ENCODE measurements around the gene MKLN1. TPM values are rescaled to one million over a fixed set of nuclear protein-coding genes. Genes with fewer than 3 reads are reported as not detected.
"Not testable (repeated sequence)": the region's sequence is repeated elsewhere in the genome, so short reads cannot be mapped to it uniquely, and the experiment has no call there.

The MKLN1 gene
- polyA plus RNA-seq, 12 donors: 20.4 to 43.8 (median 28.4) TPM; not detected in 1

GRCh38 chr7:131385039-131385605 lies 57.4 kb downstream of the MKLN1 start:
- DNase-seq: no peak

- no peak for DNase-seq
Measured at GRCh38 chr7:131388126-131388525, 60.5 kb downstream of the MKLN1 start.

GRCh38 chr7:131390275-131390674 lies 62.6 kb downstream of the MKLN1 start:
- no peak for DNase-seq

GRCh38 chr7:131391145-131391544 lies 63.5 kb downstream of the MKLN1 start:
- DNase-seq: no peak

GRCh38 chr7:131400681-131401176 lies 73.1 kb downstream of the MKLN1 start:
- no peak for DNase-seq

GRCh38 chr7:131401194-131401593 lies 73.5 kb downstream of the MKLN1 start:
- no peak for DNase-seq

- DNase-seq: no peak
Measured at GRCh38 chr7:131403322-131403721, 75.6 kb downstream of the MKLN1 start.

- no peak for DNase-seq
Measured at GRCh38 chr7:131404226-131404911, 76.7 kb downstream of the MKLN1 start.

GRCh38 chr7:131409129-131409766 lies 81.6 kb downstream of the MKLN1 start:
- no peak for DNase-seq

- no peak for DNase-seq
Measured at GRCh38 chr7:131412031-131412430, 84.4 kb downstream of the MKLN1 start.

- DNase-seq: no peak
Measured at GRCh38 chr7:131413711-131414110, 86.0 kb downstream of the MKLN1 start.

GRCh38 chr7:131424219-131424822 lies 96.6 kb downstream of the MKLN1 start:
- peak; percentile 27 for DNase-seq

GRCh38 chr7:131425992-131426391 lies 98.3 kb downstream of the MKLN1 start:
- no peak for DNase-seq

- not testable (repeated sequence) for DNase-seq
Measured at GRCh38 chr7:131430826-131431225, 103.2 kb downstream of the MKLN1 start.

- no peak for DNase-seq
Measured at GRCh38 chr7:131431289-131431688, 103.6 kb downstream of the MKLN1 start.

- no peak for DNase-seq
Measured at GRCh38 chr7:131431756-131432155, 104.1 kb downstream of the MKLN1 start.

GRCh38 chr7:131436384-131436783 lies 108.7 kb downstream of the MKLN1 start:
- DNase-seq: no peak

- DNase-seq: no peak
Measured at GRCh38 chr7:131438969-131439368, 111.3 kb downstream of the MKLN1 start.

- DNase-seq: no peak
Measured at GRCh38 chr7:131443496-131443895, 115.8 kb downstream of the MKLN1 start.

- no peak for DNase-seq
Measured at GRCh38 chr7:131444683-131445082, 117.0 kb downstream of the MKLN1 start.

- DNase-seq: no peak
Measured at GRCh38 chr7:131449373-131449902, 121.8 kb downstream of the MKLN1 start.

- DNase-seq: no peak
Measured at GRCh38 chr7:131454498-131454897, 126.8 kb downstream of the MKLN1 start.
